ENCODE data around the gene SYPL2.

Gene SYPL2

DNA sequence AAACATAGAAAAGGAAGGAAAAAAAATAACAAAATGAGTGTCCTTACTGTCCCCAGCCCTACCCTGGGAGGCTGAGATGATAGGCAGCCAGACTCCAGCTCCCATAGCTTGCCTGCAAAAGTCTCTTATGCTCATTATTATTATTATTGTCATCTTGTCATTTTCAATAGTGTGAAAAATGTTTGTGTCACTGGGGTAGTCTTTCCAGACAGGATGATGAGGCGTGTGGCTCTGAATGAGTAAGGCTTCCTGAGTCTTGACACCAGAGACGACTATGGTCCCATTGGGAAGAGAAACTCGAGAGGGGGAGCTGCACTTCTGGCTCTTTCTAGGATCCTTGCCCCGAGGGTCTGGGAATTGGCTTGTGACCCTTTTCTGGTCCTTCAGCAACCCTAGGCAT lies 26.4 kb downstream of the SYPL2 start:
- Histone ChIP-seq H3K27ac (ENCODE audit: low read depth, low read length, severe bottlenecking) (no peak overlapping the region), H3K9me3 (ENCODE audit: control insufficient read depth, low read length) (no peaks in the 10 kb centered on the region), H3K36me3 (ENCODE audit: control insufficient read depth, insufficient read depth, low read length) (peaks cover 53% of the 10 kb centered on the region), H3K4me3 (ENCODE audit: extremely low read depth, insufficient read depth, low read length, poor library complexity, severe bottlenecking) (no peak overlapping the region), H3K4me1 (ENCODE audit: control insufficient read depth, insufficient read depth, low read length, poor library complexity, severe bottlenecking) (peaks cover 9% of the 10 kb centered on the region)
- WGBS, 2 experiments (ENCODE audit: insufficient coverage in 2 of 2) = 83 to 93% methylated on average over 4 of the region's 4 CpGs

DNA sequence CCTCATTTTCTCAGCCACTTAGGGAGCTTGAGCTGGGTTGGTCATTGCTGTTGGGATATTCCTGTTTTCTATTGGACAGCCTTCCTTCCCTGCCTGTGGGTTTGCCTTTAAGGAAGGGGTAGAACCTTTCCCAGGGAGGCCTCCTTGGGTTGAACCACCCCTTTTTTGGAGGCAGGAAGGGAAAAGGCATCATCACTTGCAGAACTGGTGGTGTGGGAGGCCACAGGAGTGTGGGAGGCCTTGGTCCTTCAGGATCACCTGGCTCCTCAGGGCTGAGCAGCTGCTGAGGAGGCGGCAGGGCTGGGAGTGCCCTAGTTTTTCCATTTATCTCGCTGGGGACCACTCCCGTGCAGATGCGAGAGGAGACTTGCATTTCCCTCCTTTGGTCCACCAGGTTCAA lies 26.9 kb downstream of the SYPL2 start:
- Histone ChIP-seq H3K4me1 (ENCODE audit: control insufficient read depth, insufficient read depth, low read length, poor library complexity, severe bottlenecking) (peaks cover 9% of the 10 kb centered on the region), H3K4me3 (ENCODE audit: extremely low read depth, insufficient read depth, low read length, poor library complexity, severe bottlenecking) (no peak overlapping the region), H3K36me3 (ENCODE audit: control insufficient read depth, insufficient read depth, low read length) (peaks cover 49% of the 10 kb centered on the region), H3K27ac (ENCODE audit: low read depth, low read length, severe bottlenecking) (no peak overlapping the region), H3K9me3 (ENCODE audit: control insufficient read depth, low read length) (no peaks in the 10 kb centered on the region)
- WGBS, 2 experiments (ENCODE audit: insufficient coverage in 2 of 2) = 92 to 97% methylated on average over 4 of the region's 4 CpGs

DNA sequence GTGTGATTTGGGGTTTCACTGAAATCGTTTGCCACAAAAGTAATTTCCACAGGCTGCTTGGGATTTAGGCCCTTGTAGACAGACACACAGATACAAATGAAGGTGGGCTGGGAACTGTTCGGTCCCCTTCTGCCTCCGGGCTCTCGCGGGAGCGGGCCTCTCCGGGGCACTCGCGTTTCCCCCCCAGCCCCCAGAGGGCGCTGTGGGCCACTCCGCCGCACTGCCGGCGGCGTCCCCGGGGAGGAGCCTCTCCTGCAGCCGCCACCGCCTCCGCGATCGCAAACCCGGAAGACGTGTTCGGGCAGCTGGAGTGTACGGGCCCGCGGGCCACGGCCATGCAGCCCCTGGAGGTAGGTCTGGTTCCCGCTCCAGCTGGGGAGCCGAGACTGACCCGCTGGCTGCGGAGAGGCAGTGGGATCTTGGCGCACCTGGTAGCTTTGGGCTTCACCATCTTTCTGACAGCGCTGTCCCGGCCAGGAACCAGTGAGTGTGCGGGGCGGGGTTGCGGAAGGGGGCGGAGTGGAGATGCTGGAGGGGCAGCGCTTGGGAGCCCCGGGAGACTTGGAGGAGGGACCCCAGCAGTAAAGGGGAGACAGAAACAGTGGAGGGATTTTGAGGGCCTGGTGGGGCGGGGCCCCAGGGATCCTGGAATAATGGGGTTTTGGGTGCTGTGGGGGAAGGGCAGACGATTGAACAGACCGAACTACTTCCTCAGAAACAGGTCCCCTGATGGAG lies 27.6 kb downstream of the SYPL2 start, which contains the start of gene CYB561D1:
Gene CYB561D1, plus strand, starts transcription at position 290 of the 735 bp plus-strand sequence. Its CDS starts 46 bp downstream, at position 336.
- WGBS, 2 experiments (ENCODE audit: insufficient coverage in 2 of 2) = 1% methylated on average over 22 to 37 of the region's 44 CpGs
- peak within 1 kb of the TSS; percentile 87 for H3K4me3 ChIP-seq (ENCODE audit: extremely low read depth, insufficient read depth, low read length, poor library complexity, severe bottlenecking)
- H3K36me3 ChIP-seq (ENCODE audit: control insufficient read depth, insufficient read depth, low read length) = peaks cover 41% of the 10 kb centered on the region
- H3K9me3 ChIP-seq (ENCODE audit: control insufficient read depth, low read length) = no peaks in the 10 kb centered on the region
- peak within 1 kb of the TSS; percentile 41 for H3K27ac ChIP-seq (ENCODE audit: low read depth, low read length, severe bottlenecking)
- peaks cover 12% of the 10 kb centered on the region for H3K4me1 ChIP-seq (ENCODE audit: control insufficient read depth, insufficient read depth, low read length, poor library complexity, severe bottlenecking)

DNA sequence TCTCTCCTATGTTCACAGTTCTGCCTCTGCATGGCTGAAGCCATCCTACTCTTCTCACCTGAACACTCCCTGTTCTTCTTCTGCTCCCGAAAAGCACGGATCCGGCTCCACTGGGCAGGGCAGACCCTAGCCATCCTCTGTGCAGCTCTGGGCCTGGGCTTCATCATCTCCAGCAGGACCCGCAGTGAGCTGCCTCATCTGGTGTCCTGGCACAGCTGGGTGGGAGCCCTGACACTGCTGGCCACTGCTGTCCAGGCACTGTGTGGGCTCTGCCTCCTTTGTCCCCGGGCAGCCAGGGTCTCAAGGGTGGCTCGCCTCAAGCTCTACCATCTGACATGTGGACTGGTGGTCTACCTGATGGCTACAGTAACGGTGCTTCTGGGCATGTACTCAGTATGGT lies 29.4 kb downstream of the SYPL2 start:
- no peak overlapping the region for H3K4me3 ChIP-seq (ENCODE audit: extremely low read depth, insufficient read depth, low read length, poor library complexity, severe bottlenecking)
- WGBS, 2 experiments (ENCODE audit: insufficient coverage in 2 of 2) = 93 to 100% methylated on average over 7 of the region's 7 CpGs
- peaks cover 30% of the 10 kb centered on the region for H3K36me3 ChIP-seq (ENCODE audit: control insufficient read depth, insufficient read depth, low read length)
- H3K4me1 ChIP-seq (ENCODE audit: control insufficient read depth, insufficient read depth, low read length, poor library complexity, severe bottlenecking) = peaks cover 27% of the 10 kb centered on the region
- H3K9me3 ChIP-seq (ENCODE audit: control insufficient read depth, low read length) = no peaks in the 10 kb centered on the region
- H3K27ac ChIP-seq (ENCODE audit: low read depth, low read length, severe bottlenecking) = no peak overlapping the region

DNA sequence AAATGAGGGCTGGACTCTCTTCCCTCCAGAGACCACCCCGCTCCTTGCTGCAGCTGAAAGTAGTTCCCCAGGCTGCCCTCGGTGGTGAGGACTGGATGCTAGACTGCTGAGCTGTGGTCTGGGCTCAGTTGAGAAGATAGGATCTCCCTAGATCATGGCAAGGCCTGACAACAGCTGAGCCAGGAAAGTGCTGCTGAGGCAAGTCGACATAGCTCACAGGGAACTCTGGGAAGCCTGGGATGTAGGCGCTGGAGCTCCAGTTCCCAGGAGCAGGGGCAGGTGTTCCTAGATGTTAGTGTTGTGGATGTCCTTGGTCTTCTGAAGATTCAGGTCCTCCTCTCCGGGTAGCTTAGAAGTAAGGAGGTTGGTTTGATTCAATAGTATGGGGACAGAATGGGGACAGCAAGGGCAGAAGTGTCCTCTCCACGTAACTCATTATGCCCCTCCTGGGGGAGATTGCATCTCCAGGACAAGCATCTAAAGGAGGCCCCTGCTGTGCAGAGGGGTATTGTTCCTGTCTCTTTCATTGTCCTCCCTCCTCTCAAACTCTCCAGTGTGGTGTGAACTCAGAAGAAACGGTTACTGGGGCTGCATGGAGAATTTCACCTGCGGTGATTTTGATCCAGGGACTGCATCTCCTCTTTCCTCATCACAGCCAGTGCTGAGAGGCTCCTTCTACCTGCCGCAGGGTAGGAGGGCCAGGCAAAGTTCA lies 31.3 kb downstream of the SYPL2 start:
- no peak overlapping the region for H3K27ac ChIP-seq (ENCODE audit: low read depth, low read length, severe bottlenecking)

DNA sequence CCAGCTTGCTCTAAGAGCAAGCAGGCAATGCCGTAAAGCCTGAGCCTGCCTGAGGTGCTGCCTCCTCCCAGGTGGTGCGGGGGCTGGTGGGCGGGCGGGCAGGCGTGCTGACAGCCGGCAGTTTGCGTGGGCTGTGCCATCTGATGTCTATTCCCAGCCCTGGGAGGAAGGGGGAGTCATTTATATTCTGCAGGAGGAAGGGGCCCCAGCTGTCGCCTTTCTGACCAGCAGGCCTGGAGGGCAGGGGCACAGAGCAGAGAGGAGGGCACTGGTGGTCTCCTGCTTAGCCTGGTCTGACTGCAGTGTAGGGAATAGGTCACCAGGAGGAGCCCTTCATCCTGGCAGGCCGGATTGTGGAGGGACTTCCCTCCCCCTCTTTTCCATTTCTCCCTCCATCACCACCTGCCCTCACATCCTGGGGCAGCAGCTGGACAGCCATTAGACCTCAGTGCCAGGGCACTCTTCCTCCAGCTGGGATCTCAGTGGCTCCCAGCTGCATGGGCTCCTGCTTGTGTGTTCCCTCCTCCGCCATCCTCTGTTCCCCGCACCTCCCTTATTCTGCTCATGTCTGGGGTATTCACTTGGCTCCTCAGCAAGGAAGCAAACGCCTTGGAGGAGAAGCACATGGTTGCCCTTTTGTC lies 31.9 kb downstream of the SYPL2 start:
- Histone ChIP-seq H3K27ac (ENCODE audit: low read depth, low read length, severe bottlenecking) (no peak overlapping the region), H3K4me1 (ENCODE audit: control insufficient read depth, insufficient read depth, low read length, poor library complexity, severe bottlenecking) (peaks cover 43% of the 10 kb centered on the region), H3K9me3 (ENCODE audit: control insufficient read depth, low read length) (no peaks in the 10 kb centered on the region), H3K36me3 (ENCODE audit: control insufficient read depth, insufficient read depth, low read length) (peaks cover 13% of the 10 kb centered on the region), H3K4me3 (ENCODE audit: extremely low read depth, insufficient read depth, low read length, poor library complexity, severe bottlenecking) (no peak overlapping the region)
- WGBS, 2 experiments (ENCODE audit: insufficient coverage in 2 of 2) = 71 to 90% methylated on average over 5 to 11 of the region's 12 CpGs

More for the DNA sequence above, 31.3 kb downstream of the SYPL2 start:
- H3K4me1 ChIP-seq (ENCODE audit: control insufficient read depth, insufficient read depth, low read length, poor library complexity, severe bottlenecking) = peaks cover 44% of the 10 kb centered on the region
- peaks cover 18% of the 10 kb centered on the region for H3K36me3 ChIP-seq (ENCODE audit: control insufficient read depth, insufficient read depth, low read length)
- 50 to 64% methylated on average over 2 to 5 of the region's 9 CpGs for WGBS, 2 experiments (ENCODE audit: insufficient coverage in 2 of 2)
- H3K4me3 ChIP-seq (ENCODE audit: extremely low read depth, insufficient read depth, low read length, poor library complexity, severe bottlenecking) = no peak overlapping the region
- H3K9me3 ChIP-seq (ENCODE audit: control insufficient read depth, low read length) = no peaks in the 10 kb centered on the region

DNA sequence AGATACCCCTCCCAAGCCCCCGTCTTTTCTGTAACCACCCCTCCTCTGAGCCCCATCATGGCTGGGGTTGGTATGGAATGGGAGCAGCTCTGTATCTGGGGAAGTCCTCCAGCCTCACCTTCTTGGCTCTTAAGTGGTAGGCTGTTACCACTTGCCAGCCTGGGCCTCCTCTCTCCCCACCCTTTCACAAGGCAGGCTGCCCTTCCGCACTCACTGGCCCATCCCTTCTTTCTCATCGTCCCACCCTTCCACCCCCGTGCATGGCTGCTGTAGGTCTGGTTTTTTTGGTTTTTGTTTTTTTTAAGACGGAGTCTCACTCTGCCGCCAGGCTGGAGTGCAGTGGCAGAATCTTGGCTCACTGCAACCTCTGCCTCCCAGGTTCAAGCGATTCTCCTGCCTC lies 32.7 kb downstream of the SYPL2 start:
- peaks cover 43% of the 10 kb centered on the region for H3K4me1 ChIP-seq (ENCODE audit: control insufficient read depth, insufficient read depth, low read length, poor library complexity, severe bottlenecking)
- H3K4me3 ChIP-seq (ENCODE audit: extremely low read depth, insufficient read depth, low read length, poor library complexity, severe bottlenecking) = no peak overlapping the region
- 97% methylated on average over 4 of the region's 7 CpGs; no CpG with 5 or more reads in 1 of the 2 experiments for WGBS, 2 experiments (ENCODE audit: insufficient coverage in 2 of 2)
- peak overlapping the region; percentile 16 for H3K27ac ChIP-seq (ENCODE audit: low read depth, low read length, severe bottlenecking)
- H3K9me3 ChIP-seq (ENCODE audit: control insufficient read depth, low read length) = no peaks in the 10 kb centered on the region
- H3K36me3 ChIP-seq (ENCODE audit: control insufficient read depth, insufficient read depth, low read length) = peaks cover 13% of the 10 kb centered on the region

DNA sequence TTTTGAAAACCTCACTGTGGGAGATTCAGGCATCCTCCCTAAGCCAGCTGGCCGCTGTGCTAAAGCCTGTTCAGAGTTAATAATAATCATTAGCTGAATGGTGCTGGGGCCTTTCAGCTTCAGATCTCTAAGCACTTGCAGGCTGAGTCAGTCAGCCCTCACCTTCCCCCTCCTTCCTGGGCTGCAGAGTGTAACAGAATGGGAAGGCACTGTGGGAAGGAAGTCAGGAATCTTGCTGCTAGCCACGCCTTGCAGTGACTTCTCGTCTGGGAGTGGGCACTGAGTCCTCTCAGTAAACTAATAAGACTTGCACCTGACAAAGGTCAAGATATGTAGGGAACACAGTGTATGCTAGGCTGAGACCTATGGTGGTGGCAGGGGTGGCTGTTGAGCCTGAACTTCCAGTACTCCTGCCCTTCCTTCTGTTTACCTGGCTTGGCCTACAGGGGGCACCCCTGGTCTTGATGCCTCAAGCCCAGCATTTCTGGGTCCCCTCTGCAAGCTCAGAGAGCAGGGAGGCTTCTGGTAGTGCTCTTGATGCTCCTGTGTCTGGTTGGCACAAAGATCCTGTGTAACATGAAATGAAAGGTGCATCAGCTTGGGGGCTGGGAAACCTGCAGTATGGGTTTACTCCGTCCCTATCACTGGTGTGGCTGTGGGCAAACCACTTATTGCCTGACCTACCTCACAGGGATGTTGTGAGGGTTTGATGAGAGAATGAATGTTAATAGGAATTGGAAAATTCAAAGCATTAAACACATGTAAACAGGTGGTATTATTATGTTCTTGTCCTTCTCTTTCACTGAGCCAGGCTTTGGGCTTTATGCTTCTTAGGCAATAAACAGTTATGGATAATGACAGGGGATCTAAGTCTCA lies 33.6 kb downstream of the SYPL2 start:
- 66 to 80% methylated on average over 3 to 4 of the region's 4 CpGs for WGBS, 2 experiments (ENCODE audit: insufficient coverage in 2 of 2)
- H3K27ac ChIP-seq (ENCODE audit: low read depth, low read length, severe bottlenecking) = peak overlapping the region; percentile 41
- peaks cover 43% of the 10 kb centered on the region for H3K4me1 ChIP-seq (ENCODE audit: control insufficient read depth, insufficient read depth, low read length, poor library complexity, severe bottlenecking)

DNA sequence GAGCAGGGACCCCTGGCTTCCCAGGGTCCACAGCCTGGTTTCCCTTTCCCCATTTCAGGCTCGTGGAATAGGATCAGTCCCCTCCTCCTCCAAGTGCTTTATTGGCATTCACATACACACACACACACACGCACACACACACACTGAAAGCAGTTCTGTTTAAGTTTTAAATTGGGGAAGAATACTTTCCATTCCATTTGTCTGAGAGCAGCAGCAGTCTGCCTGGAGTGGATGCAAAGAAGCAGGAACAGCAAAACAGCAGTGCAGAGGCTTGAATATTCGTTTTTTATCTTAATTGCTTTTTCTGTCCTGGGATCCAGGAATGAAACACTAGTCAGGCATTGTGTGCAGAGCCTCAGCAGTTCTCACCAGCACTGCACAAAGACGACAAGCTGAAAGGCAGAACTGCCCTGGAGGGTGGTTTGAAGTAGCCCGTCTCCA lies 34.6 kb downstream of the SYPL2 start:
- no peak overlapping the region for H3K4me3 ChIP-seq (ENCODE audit: extremely low read depth, insufficient read depth, low read length, poor library complexity, severe bottlenecking)
- WGBS, 2 experiments (ENCODE audit: insufficient coverage in 2 of 2) = 62 to 66% methylated on average over 3 of the region's 5 CpGs

More for the DNA sequence above, 33.6 kb downstream of the SYPL2 start:
- Histone ChIP-seq H3K36me3 (ENCODE audit: control insufficient read depth, insufficient read depth, low read length) (peaks cover 13% of the 10 kb centered on the region), H3K9me3 (ENCODE audit: control insufficient read depth, low read length) (no peaks in the 10 kb centered on the region), H3K4me3 (ENCODE audit: extremely low read depth, insufficient read depth, low read length, poor library complexity, severe bottlenecking) (no peak overlapping the region)

More for the DNA sequence above, 34.6 kb downstream of the SYPL2 start:
- Histone ChIP-seq H3K9me3 (ENCODE audit: control insufficient read depth, low read length) (no peaks in the 10 kb centered on the region), H3K27ac (ENCODE audit: low read depth, low read length, severe bottlenecking) (peak overlapping the region; percentile 41), H3K36me3 (ENCODE audit: control insufficient read depth, insufficient read depth, low read length) (peaks cover 8% of the 10 kb centered on the region), H3K4me1 (ENCODE audit: control insufficient read depth, insufficient read depth, low read length, poor library complexity, severe bottlenecking) (peaks cover 43% of the 10 kb centered on the region)
